Lung (tissue), 12 donors: ENCODE data around the gene ZNF503. TPM values are rescaled to one million over a fixed set of nuclear protein-coding genes. Genes with fewer than 3 reads are reported as not detected.

Experiments used
- ATAC-seq: fragments of 200-7000 bp; cut with Tn5 transposase; one replicate; pipeline ENCODE4 v1.9.1; 2020; ENCODE audit warnings: moderate number of reproducible peaks; ENCODE audit not compliant: insufficient read depth, low FRiP score
- DNase-seq, 3 donors: peaks; one replicate each; pipeline ENCODE4 v3.0.0-alpha.2; 2013 to 2017
- H3K27ac ChIP-seq, 2 donors: one replicate each; pipeline ENCODE4 v1.5.1; 2013; ENCODE audit warnings: mild to moderate bottlenecking in 2 of 2, moderate library complexity in 2 of 2, control low read depth in 1 of 2, inconsistent platforms in 1 of 2, low read depth in 1 of 2, low read length in 1 of 2
- H3K27me3 ChIP-seq, 3 donors: one replicate each; pipeline ENCODE4 v1.5.1; 2013; ENCODE audit warnings: low read length in 2 of 3; ENCODE audit not compliant: control insufficient read depth in 3 of 3, insufficient read depth in 3 of 3
- H3K36me3 ChIP-seq, 4 donors: one replicate each; pipeline ENCODE4 v1.5.1; 2013; ENCODE audit warnings: low read length in 4 of 4, mild to moderate bottlenecking in 1 of 4, moderate library complexity in 1 of 4; ENCODE audit not compliant: control insufficient read depth in 4 of 4, insufficient read depth in 4 of 4
- H3K4me1 ChIP-seq, 5 donors: one replicate each; pipeline ENCODE4 v1.5.1; 2013; ENCODE audit warnings: low read length in 5 of 5, mild to moderate bottlenecking in 2 of 5, moderate library complexity in 1 of 5; ENCODE audit not compliant: control insufficient read depth in 5 of 5, insufficient read depth in 5 of 5
- H3K4me3 ChIP-seq: one replicate; pipeline ENCODE4 v1.5.1; 2013; ENCODE audit warnings: mild to moderate bottlenecking, control low read depth, moderate library complexity
- H3K9ac ChIP-seq, 2 donors: one replicate each; pipeline ENCODE4 v1.5.1; 2013; ENCODE audit warnings: low read length in 2 of 2, control low read depth in 1 of 2; ENCODE audit not compliant: insufficient read depth in 1 of 2
- H3K9me3 ChIP-seq, 4 donors: one replicate each; pipeline ENCODE4 v1.5.1; 2013; ENCODE audit warnings: low read length in 3 of 4, mild to moderate bottlenecking in 1 of 4, moderate library complexity in 1 of 4; ENCODE audit not compliant: control insufficient read depth in 4 of 4, insufficient read depth in 3 of 4
- WGBS, 2 donors: extraction: QIAGEN DNeasy Blood & Tissue Kit; methylation state at CpG; one replicate each; pipeline ENCODE4 v1.1.7; 2013; 5-methylcytosine and 5-hydroxymethylcytosine counted together
- polyA plus RNA-seq, 2 donors: library from polyadenylated mRNA; stranded (reverse); fragments of 200-250 nt; gene quantifications; one replicate each; pipeline ENCODE4 v1.2.1, GENCODE V29; 2013
- total RNA-seq, 2 donors: library from RNA; depleted of rRNA in 1 of 2; stranded (reverse); fragments of >200 nt in 1 of 2; gene quantifications; one replicate each; pipeline ENCODE4 v1.2.1, GENCODE V29; 2014 to 2021
- TF ChIP-seq, protein P1 (sequence below): IDR thresholded peaks from 2 replicates; pipeline ENCODE4 v1.5.1; 2012; ENCODE audit warnings: mild to moderate bottlenecking; ENCODE audit errors: control extremely low read depth, extremely low read depth
- donor health status: control.
- donor health status: control.
- donor health status: Bipolar disorder and iron deficiency.
- donor health status: healthy.
- donor health status: DM: yes; HTN: yes; CAD: no.

ZNF503 gene
- total and polyA plus RNA-seq, 4 donors: 11.7 to 37.8 (median 28.4) TPM

DNA sequence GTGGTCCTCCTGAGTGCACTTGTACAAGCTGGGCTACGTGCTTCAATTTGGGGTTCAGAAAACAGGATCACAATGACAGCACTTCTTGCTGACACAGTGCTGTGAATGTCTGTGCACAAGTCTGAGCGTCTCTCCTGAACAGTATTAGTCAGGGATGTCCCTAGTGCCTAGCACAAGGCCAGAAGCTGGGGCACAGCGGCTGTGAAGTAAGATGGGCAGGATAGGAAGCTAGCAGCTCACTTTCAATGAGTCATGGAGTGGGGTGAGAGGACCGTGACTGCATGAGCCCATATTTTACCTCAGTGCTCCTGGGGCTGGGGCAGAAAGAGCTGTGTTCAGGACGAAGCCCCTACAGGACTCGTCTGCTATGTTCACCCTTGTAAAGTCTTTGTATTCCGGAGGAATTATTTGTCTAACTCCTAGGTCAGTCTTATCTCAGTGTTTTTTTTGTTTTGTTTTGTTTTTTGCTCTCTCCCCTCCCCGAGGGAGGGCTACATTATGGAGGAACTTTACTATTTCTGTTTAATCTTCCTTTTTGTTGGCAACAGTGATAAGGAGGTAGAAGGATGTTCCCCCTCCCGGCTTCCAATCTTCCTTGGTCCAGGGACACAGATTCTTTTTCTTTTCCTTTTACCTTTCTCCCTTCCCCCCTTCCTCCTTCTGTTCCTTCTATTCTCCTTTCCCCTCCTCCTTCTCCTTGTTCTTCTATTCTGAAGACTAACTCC is 27.0 kb upstream of the ZNF503 start:
- DNase-seq (peak in 1 of 3 donors; percentile 33), ATAC-seq (peak; percentile 38)
- TF ChIP-seq, protein P1, sequence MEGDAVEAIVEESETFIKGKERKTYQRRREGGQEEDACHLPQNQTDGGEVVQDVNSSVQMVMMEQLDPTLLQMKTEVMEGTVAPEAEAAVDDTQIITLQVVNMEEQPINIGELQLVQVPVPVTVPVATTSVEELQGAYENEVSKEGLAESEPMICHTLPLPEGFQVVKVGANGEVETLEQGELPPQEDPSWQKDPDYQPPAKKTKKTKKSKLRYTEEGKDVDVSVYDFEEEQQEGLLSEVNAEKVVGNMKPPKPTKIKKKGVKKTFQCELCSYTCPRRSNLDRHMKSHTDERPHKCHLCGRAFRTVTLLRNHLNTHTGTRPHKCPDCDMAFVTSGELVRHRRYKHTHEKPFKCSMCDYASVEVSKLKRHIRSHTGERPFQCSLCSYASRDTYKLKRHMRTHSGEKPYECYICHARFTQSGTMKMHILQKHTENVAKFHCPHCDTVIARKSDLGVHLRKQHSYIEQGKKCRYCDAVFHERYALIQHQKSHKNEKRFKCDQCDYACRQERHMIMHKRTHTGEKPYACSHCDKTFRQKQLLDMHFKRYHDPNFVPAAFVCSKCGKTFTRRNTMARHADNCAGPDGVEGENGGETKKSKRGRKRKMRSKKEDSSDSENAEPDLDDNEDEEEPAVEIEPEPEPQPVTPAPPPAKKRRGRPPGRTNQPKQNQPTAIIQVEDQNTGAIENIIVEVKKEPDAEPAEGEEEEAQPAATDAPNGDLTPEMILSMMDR: no peak

GRCh38 chr10:75427951-75428350 is 26.4 kb upstream of the ZNF503 start:
- Histone ChIP-seq H3K27me3 (no peaks in the 10 kb centered on the region), H3K4me3 (no peak overlapping the region), H3K36me3 (no peaks in the 10 kb centered on the region), H3K27ac (peak overlapping the region in 1 of 2 donors; percentile 29), H3K9ac (peak overlapping the region in 1 of 2 donors; percentile 14), H3K9me3 (no peaks in the 10 kb centered on the region), H3K4me1 (peaks cover 2 to 58% (median 14%) of the 10 kb centered on the region in 5 donors)
- ATAC-seq (no peak), DNase-seq (peak in 2 of 3 donors; percentile 71 to 82)
- 45% methylated on average over 3 of the region's 3 CpGs for WGBS, 2 donors
- TF ChIP-seq, protein P1: no peak

More for the DNA sequence above, 27.0 kb upstream of the ZNF503 start:
- 54 to 60% methylated on average over 9 of the region's 9 CpGs for WGBS, 2 donors
- peaks cover 2 to 58% (median 14%) of the 10 kb centered on the region in 5 donors for H3K4me1 ChIP-seq
- H3K27ac ChIP-seq: peak overlapping the region in 1 of 2 donors; percentile 45
- peak overlapping the region in 1 of 2 donors; percentile 14 for H3K9ac ChIP-seq
- no peaks in the 10 kb centered on the region for H3K27me3 ChIP-seq
- no peaks in the 10 kb centered on the region for H3K36me3 ChIP-seq
- H3K9me3 ChIP-seq: no peaks in the 10 kb centered on the region
- no peak overlapping the region for H3K4me3 ChIP-seq

DNA sequence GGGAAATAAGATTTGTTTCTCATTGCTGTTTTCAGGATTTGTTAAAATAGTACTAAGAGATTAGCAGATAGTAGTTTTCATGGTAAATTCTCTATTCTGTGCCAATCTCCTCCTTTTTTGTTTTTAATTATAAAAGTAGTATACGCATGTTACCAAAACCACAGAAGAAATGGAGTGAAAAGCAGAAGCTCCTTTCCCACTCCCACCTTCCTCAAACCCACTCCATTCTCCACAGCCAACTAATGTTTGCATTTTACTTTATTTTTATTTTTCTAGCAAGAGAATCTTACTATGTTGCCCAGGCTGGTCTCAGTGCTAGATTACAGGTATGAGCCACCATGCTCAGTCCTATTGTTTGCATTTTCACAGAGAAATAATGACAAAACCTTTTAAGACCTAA is 25.3 kb upstream of the ZNF503 start:
- Histone ChIP-seq H3K9ac (no peak overlapping the region), H3K36me3 (no peaks in the 10 kb centered on the region), H3K27me3 (no peaks in the 10 kb centered on the region), H3K4me1 (peaks cover 2 to 49% (median 14%) of the 10 kb centered on the region in 5 donors), H3K4me3 (no peak overlapping the region), H3K27ac (no peak overlapping the region), H3K9me3 (no peaks in the 10 kb centered on the region)
- ATAC-seq: no peak
- WGBS, 2 donors: 59 to 86% methylated on average over 1 of the region's 1 CpG
- no peak for DNase-seq
- TF ChIP-seq, protein P1: no peak
